ENCODE results near the gene CAPN3.

Gene CAPN3

DNA sequence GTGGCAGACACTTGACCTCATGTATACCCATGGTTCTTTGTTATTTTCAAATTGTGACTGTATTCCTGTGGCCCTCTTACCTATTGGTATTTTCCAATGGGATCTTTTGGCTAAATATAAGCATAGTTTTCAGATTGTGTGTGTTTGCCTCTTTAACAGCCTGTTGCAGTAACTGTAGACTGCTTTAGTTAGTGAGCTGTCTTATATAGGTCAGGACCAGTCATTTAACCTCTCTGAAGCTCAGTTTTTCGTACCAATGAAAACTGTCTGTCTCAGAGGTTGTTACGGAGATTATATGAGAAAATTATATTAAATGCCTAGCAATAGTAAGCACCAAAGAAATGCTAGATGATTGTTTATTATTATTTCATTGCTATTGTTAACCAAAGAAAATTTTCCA, 29.3 kb upstream of the CAPN3 start (continued):
- TF ChIP-seq, protein P1, sequence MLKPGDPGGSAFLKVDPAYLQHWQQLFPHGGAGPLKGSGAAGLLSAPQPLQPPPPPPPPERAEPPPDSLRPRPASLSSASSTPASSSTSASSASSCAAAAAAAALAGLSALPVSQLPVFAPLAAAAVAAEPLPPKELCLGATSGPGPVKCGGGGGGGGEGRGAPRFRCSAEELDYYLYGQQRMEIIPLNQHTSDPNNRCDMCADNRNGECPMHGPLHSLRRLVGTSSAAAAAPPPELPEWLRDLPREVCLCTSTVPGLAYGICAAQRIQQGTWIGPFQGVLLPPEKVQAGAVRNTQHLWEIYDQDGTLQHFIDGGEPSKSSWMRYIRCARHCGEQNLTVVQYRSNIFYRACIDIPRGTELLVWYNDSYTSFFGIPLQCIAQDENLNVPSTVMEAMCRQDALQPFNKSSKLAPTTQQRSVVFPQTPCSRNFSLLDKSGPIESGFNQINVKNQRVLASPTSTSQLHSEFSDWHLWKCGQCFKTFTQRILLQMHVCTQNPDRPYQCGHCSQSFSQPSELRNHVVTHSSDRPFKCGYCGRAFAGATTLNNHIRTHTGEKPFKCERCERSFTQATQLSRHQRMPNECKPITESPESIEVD (tag by site-specific recombination; IDR thresholded peaks at IDR 0.05), result no peak
- TF ChIP-seq ZNF140 (tag by site-specific recombination; IDR thresholded peaks at IDR 0.05), result no peak
- TF ChIP-seq, protein P2, sequence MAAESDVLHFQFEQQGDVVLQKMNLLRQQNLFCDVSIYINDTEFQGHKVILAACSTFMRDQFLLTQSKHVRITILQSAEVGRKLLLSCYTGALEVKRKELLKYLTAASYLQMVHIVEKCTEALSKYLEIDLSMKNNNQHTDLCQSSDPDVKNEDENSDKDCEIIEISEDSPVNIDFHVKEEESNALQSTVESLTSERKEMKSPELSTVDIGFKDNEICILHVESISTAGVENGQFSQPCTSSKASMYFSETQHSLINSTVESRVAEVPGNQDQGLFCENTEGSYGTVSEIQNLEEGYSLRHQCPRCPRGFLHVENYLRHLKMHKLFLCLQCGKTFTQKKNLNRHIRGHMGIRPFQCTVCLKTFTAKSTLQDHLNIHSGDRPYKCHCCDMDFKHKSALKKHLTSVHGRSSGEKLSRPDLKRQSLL (tag by site-specific recombination; IDR thresholded peaks at IDR 0.05), result no peak

DNA sequence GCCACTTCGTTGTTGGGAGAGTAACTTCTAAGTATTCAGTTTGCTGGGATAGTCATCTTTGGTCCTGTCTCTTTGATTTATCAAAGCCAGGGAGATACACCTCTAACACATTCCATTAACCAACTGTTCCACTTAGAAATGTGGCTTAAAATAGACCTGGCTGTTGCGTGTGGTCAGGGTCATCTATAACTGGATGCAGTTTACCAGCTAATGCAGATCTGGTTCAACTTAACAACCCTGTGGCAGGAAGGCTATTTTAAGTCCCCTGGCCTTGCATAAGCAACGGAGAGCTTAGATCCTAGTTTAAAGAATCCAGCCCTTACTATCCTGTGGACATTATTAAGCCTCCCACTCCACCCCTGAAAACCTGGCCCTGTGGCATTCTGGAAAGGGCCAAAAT, 28.1 kb upstream of the CAPN3 start:
- TF ChIP-seq ZNF138 (tag by site-specific recombination; IDR thresholded peaks at IDR 0.05; ENCODE audit: borderline replicate concordance), result no peak
- TF ChIP-seq GFI1B (tag by site-specific recombination; IDR thresholded peaks at IDR 0.05), result no peak
- no peak for TF ChIP-seq ZNF175 (tag by site-specific recombination; IDR thresholded peaks at IDR 0.05)
- TF ChIP-seq, protein P3, sequence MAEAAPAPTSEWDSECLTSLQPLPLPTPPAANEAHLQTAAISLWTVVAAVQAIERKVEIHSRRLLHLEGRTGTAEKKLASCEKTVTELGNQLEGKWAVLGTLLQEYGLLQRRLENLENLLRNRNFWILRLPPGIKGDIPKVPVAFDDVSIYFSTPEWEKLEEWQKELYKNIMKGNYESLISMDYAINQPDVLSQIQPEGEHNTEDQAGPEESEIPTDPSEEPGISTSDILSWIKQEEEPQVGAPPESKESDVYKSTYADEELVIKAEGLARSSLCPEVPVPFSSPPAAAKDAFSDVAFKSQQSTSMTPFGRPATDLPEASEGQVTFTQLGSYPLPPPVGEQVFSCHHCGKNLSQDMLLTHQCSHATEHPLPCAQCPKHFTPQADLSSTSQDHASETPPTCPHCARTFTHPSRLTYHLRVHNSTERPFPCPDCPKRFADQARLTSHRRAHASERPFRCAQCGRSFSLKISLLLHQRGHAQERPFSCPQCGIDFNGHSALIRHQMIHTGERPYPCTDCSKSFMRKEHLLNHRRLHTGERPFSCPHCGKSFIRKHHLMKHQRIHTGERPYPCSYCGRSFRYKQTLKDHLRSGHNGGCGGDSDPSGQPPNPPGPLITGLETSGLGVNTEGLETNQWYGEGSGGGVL (tag by site-specific recombination; IDR thresholded peaks at IDR 0.05), result no peak
- TF ChIP-seq ZNF785 (tag by site-specific recombination; IDR thresholded peaks at IDR 0.05), result no peak
- no peak for TF ChIP-seq ZNF558 (tag by site-specific recombination; IDR thresholded peaks at IDR 0.05)
- TF ChIP-seq, protein P4, sequence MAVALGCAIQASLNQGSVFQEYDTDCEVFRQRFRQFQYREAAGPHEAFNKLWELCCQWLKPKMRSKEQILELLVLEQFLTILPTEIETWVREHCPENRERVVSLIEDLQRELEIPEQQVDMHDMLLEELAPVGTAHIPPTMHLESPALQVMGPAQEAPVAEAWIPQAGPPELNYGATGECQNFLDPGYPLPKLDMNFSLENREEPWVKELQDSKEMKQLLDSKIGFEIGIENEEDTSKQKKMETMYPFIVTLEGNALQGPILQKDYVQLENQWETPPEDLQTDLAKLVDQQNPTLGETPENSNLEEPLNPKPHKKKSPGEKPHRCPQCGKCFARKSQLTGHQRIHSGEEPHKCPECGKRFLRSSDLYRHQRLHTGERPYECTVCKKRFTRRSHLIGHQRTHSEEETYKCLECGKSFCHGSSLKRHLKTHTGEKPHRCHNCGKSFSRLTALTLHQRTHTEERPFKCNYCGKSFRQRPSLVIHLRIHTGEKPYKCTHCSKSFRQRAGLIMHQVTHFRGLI (tag by site-specific recombination; IDR thresholded peaks at IDR 0.05), result no peak
- no peak for TF ChIP-seq ZNF239 (tag by site-specific recombination; IDR thresholded peaks at IDR 0.05)
- Histone ChIP-seq H3K27ac (ENCODE audit: extremely low read depth, low read depth, low read length) (no peak overlapping the region), H3K9me3 (ENCODE audit: control insufficient read depth, insufficient read depth, low read depth, low read length) (no peaks in the 10 kb centered on the region), H3K36me3 (ENCODE audit: control insufficient read depth in 2 of 2, insufficient read depth in 1 of 2, low read length in 2 of 2) (no peaks in the 10 kb centered on the region), H3K4me3 (ENCODE audit: low read depth, low read length) (no peak overlapping the region), H3K4me1 (ENCODE audit: control insufficient read depth, insufficient read depth, low read length) (no peaks in the 10 kb centered on the region)
- POLR2A ChIA-PET, result no interaction called here
- CTCF ChIA-PET, result no interaction called here

DNA sequence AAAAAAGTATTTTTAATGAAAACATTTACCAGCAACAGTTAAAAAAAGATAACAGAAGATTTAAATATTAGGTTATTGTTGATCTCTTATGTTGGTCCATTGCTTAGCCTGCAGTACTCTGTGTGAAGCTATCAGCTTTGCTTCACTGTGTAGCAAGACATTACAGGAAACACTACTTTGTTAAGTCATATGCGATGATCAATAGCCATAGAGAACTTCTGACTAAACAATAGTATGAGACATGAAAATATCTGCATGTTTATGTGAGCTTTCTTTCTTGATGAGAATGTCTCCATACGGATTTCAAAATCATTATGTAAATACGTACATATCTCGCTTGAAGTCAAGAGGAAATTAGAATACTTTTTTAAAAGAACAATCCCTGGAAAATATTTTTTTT, 27.0 kb upstream of the CAPN3 start:
- ChIA-PET POLR2A (no interaction called here), CTCF (no interaction called here)
- H3K36me3 ChIP-seq (ENCODE audit: control insufficient read depth in 2 of 2, insufficient read depth in 1 of 2, low read length in 2 of 2), result no peaks in the 10 kb centered on the region
- TF ChIP-seq ZBTB21 (tag by site-specific recombination; IDR thresholded peaks at IDR 0.05), result no peak
- no peak for TF ChIP-seq ZNF175 (tag by site-specific recombination; IDR thresholded peaks at IDR 0.05)
- no peak for TF ChIP-seq ZNF133 (tag by site-specific recombination; IDR thresholded peaks at IDR 0.05)
- TF ChIP-seq OSR2 (tag by site-specific recombination; IDR thresholded peaks at IDR 0.05), result no peak
- TF ChIP-seq ZIC2 (tag by site-specific recombination; IDR thresholded peaks at IDR 0.05), result no peak
- no peak for TF ChIP-seq ZNF16 (tag by site-specific recombination; IDR thresholded peaks at IDR 0.05; ENCODE audit: low read depth)
- no peaks in the 10 kb centered on the region for H3K9me3 ChIP-seq (ENCODE audit: control insufficient read depth, insufficient read depth, low read depth, low read length)
- no peak overlapping the region for H3K4me3 ChIP-seq (ENCODE audit: low read depth, low read length)
- no peaks in the 10 kb centered on the region for H3K4me1 ChIP-seq (ENCODE audit: control insufficient read depth, insufficient read depth, low read length)
- H3K27ac ChIP-seq (ENCODE audit: extremely low read depth, low read depth, low read length), result no peak overlapping the region

All from HEK293 (cell line).